IPS DF 6.9 (cell line): ENCODE data around the gene COL4A2.
A peak's percentile ranks its signal among the peaks of the same experiment; 100 is the strongest.

Source experiments
- DNase-seq: peaks from one replicate; pipeline ENCODE4 v3.0.0-alpha.2; 2013; ENCODE audit warnings: low read depth, low spot score
- H3K27ac ChIP-seq: one replicate; pipeline ENCODE4 v1.5.1; 2013; ENCODE audit warnings: low read length, control low read depth
- H3K27me3 ChIP-seq: 2 replicates; pipeline ENCODE4 v1.6.1; 2013; ENCODE audit warnings: mild to moderate bottlenecking, low read length; ENCODE audit not compliant: control insufficient read depth, insufficient read depth
- H3K36me3 ChIP-seq: 2 replicates; pipeline ENCODE4 v1.6.1; 2013; ENCODE audit warnings: low read length; ENCODE audit not compliant: control insufficient read depth, insufficient read depth
- H3K4me1 ChIP-seq: 2 replicates; pipeline ENCODE4 v1.6.1; 2013; ENCODE audit warnings: low read length; ENCODE audit not compliant: control insufficient read depth, insufficient read depth
- H3K4me3 ChIP-seq: 2 replicates; pipeline ENCODE4 v1.5.1; 2013; ENCODE audit warnings: mild to moderate bottlenecking, low read length
- H3K9me3 ChIP-seq: 2 replicates; pipeline ENCODE4 v1.6.1; 2013; ENCODE audit warnings: low read length, inconsistent platforms; ENCODE audit not compliant: control insufficient read depth, insufficient read depth
- whole genome bisulfite sequencing: extraction: QIAGEN DNeasy Blood & Tissue Kit; methylation state at CpG from one replicate; pipeline ENCODE4 v1.1.7; 2013; ENCODE audit warnings: mixed read lengths, missing lambda C conversion rate; ENCODE audit not compliant: insufficient read length, insufficient coverage; 5-methylcytosine and 5-hydroxymethylcytosine counted together

The COL4A2 gene

DNA sequence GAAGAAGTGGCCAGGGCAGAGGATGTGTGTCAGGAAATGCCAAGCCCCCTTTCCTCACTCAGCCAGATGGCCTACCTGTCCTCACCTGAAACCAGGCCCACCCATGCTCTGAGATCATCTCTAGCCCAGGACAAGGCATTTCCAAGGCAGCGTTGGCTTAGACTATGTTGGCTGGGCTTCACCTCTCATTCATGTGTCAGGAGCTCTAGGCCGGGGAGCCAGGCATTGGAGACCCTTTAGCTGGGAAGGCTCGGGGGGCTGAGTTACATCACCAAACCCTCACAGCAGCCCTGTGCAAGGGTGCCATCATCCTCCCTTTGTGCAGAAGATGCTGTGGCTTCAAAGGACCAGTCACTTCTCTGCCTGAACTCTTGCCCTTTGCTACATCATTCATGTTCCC, 40.0 kb downstream of the COL4A2 start:
- Histone ChIP-seq H3K9me3 (no peaks in the 10 kb centered on the region), H3K27me3 (no peaks in the 10 kb centered on the region), H3K4me3 (no peak overlapping the region), H3K36me3 (no peaks in the 10 kb centered on the region), H3K27ac (no peak overlapping the region), H3K4me1 (peaks cover 4% of the 10 kb centered on the region; the same call in 1 of the 2 replicates)
- no CpG with 5 or more reads among the region's 3 CpGs for WGBS
- no peak for DNase-seq

- Histone ChIP-seq H3K36me3 (no peaks in the 10 kb centered on the region), H3K9me3 (no peaks in the 10 kb centered on the region), H3K4me3 (no peak overlapping the region), H3K27me3 (no peaks in the 10 kb centered on the region), H3K27ac (no peak overlapping the region), H3K4me1 (0 out of 2 replicates have a peak, but pooled peaks cover 1% of the 10 kb centered on the region)
- no CpG with 5 or more reads among the region's 18 CpGs for WGBS
- DNase-seq: no peak
Observed at GRCh38 chr13:110347535-110348308, 40.6 kb downstream of the COL4A2 start.

- DNase-seq: no peak
- Histone ChIP-seq H3K27ac (no peak overlapping the region), H3K36me3 (no peaks in the 10 kb centered on the region), H3K27me3 (no peaks in the 10 kb centered on the region), H3K9me3 (no peaks in the 10 kb centered on the region), H3K4me3 (no peak overlapping the region), H3K4me1 (0 out of 2 replicates have a peak, but pooled peaks cover 1% of the 10 kb centered on the region)
- WGBS: no CpG with 5 or more reads among the region's 8 CpGs
Observed at GRCh38 chr13:110348309-110349105, 41.4 kb downstream of the COL4A2 start.

GRCh38 chr13:110349239-110349638, 42.2 kb downstream of the COL4A2 start:
- WGBS: no CpG with 5 or more reads among the region's 5 CpGs
- no peak for DNase-seq
- 0 out of 2 replicates have a peak, but pooled peaks cover 1% of the 10 kb centered on the region for H3K4me1 ChIP-seq
- no peaks in the 10 kb centered on the region for H3K36me3 ChIP-seq
- H3K4me3 ChIP-seq: no peak overlapping the region
- no peak overlapping the region for H3K27ac ChIP-seq
- no peaks in the 10 kb centered on the region for H3K27me3 ChIP-seq
- H3K9me3 ChIP-seq: no peaks in the 10 kb centered on the region

GRCh38 chr13:110350049-110350448, 43.0 kb downstream of the COL4A2 start:
- WGBS: no CpG with 5 or more reads among the region's 1 CpG
- peaks cover 3% of the 10 kb centered on the region for H3K4me1 ChIP-seq
- H3K27ac ChIP-seq: no peak overlapping the region
- H3K4me3 ChIP-seq: no peak overlapping the region
- H3K27me3 ChIP-seq: no peaks in the 10 kb centered on the region
- no peak for DNase-seq
- H3K36me3 ChIP-seq: no peaks in the 10 kb centered on the region
- H3K9me3 ChIP-seq: no peaks in the 10 kb centered on the region

DNA sequence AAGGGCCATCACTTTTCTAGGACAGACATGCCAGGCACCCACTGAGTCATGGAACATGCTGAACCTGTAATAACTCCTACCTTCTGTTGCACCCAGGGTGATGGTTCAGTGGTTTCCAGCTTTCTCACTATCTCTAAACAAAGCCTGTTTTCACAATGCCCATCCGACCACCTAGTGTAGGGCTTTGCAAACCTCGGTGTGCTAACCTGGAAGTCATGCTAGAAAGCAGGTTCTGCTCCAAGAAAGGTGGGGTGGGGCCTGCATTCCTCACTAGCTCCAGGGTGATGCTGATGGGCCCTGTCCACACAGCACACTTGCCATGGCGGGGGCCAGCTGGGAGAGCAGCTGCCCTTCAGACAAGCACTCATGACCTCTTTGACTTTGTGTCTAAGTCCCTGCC, 43.4 kb downstream of the COL4A2 start:
- no peaks in the 10 kb centered on the region for H3K27me3 ChIP-seq
- H3K36me3 ChIP-seq: no peaks in the 10 kb centered on the region
- peaks cover 5% of the 10 kb centered on the region for H3K4me1 ChIP-seq
- WGBS: no CpG with 5 or more reads among the region's 3 CpGs
- no peak overlapping the region for H3K27ac ChIP-seq
- DNase-seq: no peak
- H3K4me3 ChIP-seq: no peak overlapping the region
- no peaks in the 10 kb centered on the region for H3K9me3 ChIP-seq

- Histone ChIP-seq H3K4me3 (no peak overlapping the region), H3K36me3 (no peaks in the 10 kb centered on the region), H3K27me3 (no peaks in the 10 kb centered on the region), H3K27ac (no peak overlapping the region), H3K4me1 (peaks cover 7% of the 10 kb centered on the region), H3K9me3 (no peaks in the 10 kb centered on the region)
- no peak for DNase-seq
- no CpG with 5 or more reads among the region's 6 CpGs for WGBS
Observed at GRCh38 chr13:110351636-110352420, 44.7 kb downstream of the COL4A2 start.

DNA sequence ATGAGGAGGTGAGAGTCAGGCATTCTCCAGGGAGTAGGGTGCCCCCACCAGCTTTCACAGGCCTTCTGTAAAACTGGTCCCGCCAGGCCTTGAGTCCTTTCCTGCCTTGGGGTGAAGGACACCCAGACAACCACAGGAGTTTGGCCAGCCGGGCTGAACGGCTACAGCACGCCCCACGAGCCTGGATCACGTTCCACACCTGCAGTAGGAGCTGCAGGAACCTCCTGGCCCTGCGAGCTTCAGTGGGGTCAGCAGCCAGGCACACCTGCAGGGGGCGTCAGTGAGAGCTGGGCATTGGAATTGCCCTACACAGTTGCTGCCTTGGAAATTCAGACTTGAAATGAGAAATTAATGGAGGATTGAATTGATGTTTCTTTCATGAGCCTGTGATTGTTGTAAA, 45.7 kb downstream of the COL4A2 start:
- Histone ChIP-seq H3K36me3 (no peaks in the 10 kb centered on the region; the same call in 1 of the 2 replicates), H3K4me1 (peaks cover 7% of the 10 kb centered on the region), H3K9me3 (no peaks in the 10 kb centered on the region), H3K4me3 (no peak overlapping the region), H3K27me3 (no peaks in the 10 kb centered on the region), H3K27ac (no peak overlapping the region)
- peak; percentile 25 for DNase-seq
- WGBS: no CpG with 5 or more reads among the region's 8 CpGs

GRCh38 chr13:110353339-110353977, 46.4 kb downstream of the COL4A2 start:
- Histone ChIP-seq H3K36me3 (no peaks in the 10 kb centered on the region; the same call in 1 of the 2 replicates), H3K27ac (no peak overlapping the region), H3K9me3 (no peaks in the 10 kb centered on the region), H3K27me3 (no peaks in the 10 kb centered on the region), H3K4me3 (no peak overlapping the region), H3K4me1 (peaks cover 7% of the 10 kb centered on the region)
- WGBS: no CpG with 5 or more reads among the region's 13 CpGs
- DNase-seq: no peak
